Psoas muscle (tissue), 8 donors: ENCODE measurements around the gene ESRP2. TPM values are rescaled to one million over a fixed set of nuclear protein-coding genes. Genes with fewer than 3 reads are reported as not detected.
A peak's percentile ranks its signal among the peaks of the same experiment; 100 is the strongest.

Source experiments
- ATAC-seq, 4 donors: fragments of 200-7000 bp; cut with Tn5 transposase; one replicate each; pipeline ENCODE4 v1.9.1; 2020; ENCODE audit warnings: moderate library complexity in 3 of 4, mild to moderate bottlenecking in 2 of 4
- DNase-seq, 2 donors: peaks; one replicate each; pipeline ENCODE4 v3.0.0-alpha.2; 2020
- H3K27ac ChIP-seq: fragments of 200-600 bp; one replicate; pipeline ENCODE4 v1.8.0; 2022
- H3K27me3 ChIP-seq, 3 donors: fragments of 200-600 bp in 1 of 3; one replicate each; pipeline versions ENCODE4 v1.6.1 to v1.8.0; 2013 to 2022; ENCODE audit warnings: low read length in 2 of 3, mild to moderate bottlenecking in 2 of 3, moderate library complexity in 1 of 3; ENCODE audit not compliant: insufficient read depth in 3 of 3
- H3K36me3 ChIP-seq, 2 donors: fragments of 200-600 bp in 1 of 2; one replicate each; pipeline versions ENCODE4 v1.6.1 to v1.8.0; 2013 to 2022; ENCODE audit warnings: low read depth in 1 of 2, mild to moderate bottlenecking in 1 of 2, moderate library complexity in 1 of 2; ENCODE audit not compliant: insufficient read depth in 1 of 2
- H3K4me1 ChIP-seq: fragments of 200-600 bp; one replicate; pipeline ENCODE4 v1.8.0; 2022
- H3K4me3 ChIP-seq: fragments of 200-600 bp; one replicate; pipeline ENCODE4 v1.8.0; 2022; ENCODE audit warnings: mild to moderate bottlenecking
- H3K9me3 ChIP-seq: fragments of 200-600 bp; one replicate; pipeline ENCODE4 v1.8.0; 2022
- CTCF ChIP-seq: fragments of 200-600 bp; IDR thresholded peaks from one replicate; pipeline ENCODE4 v1.8.0; 2022; ENCODE audit warnings: antibody characterized with exemption
- WGBS, 3 donors: extraction: QIAGEN DNeasy Blood & Tissue Kit; methylation state at CpG; one replicate each; pipeline versions ENCODE4 v1.1.6 to v1.1.7; 2013; 5-methylcytosine and 5-hydroxymethylcytosine counted together
- intact Hi-C, 2 donors: fragments of 100-400 bp; cut with DNase I; formaldehyde crosslinking; loops; one replicate each; pipeline versions ENCODE4 v1.11.0 to v1.14.2; 2022
- polyA plus RNA-seq, 3 donors: library from polyadenylated mRNA; stranded (reverse); fragments of 200-250 nt; gene quantifications; one replicate each; pipeline ENCODE4 v1.2.3, GENCODE V29; 2013
- total RNA-seq, 4 donors: library from RNA; stranded (reverse); fragmentation: NEBNext Ultra II Directional in 2 of 4; extraction: Animal tissue kit (Norgen Biotek cat#: 25700) in 2 of 4; gene quantifications; one replicate each; pipeline versions ENCODE4 v1.2.1 to v1.2.4, GENCODE V29; 2021 to 2023
- donor health status: healthy with polysubstance abuse.
- donor health status: DM: no; HTN: no; CAD: no; lungs with moderate emphysema.
- donor health status: Bipolar disorder and iron deficiency.
- donor health status: healthy.
- donor health status: DM: yes; HTN: yes; CAD: no.
- donor health status: DM: no; HTN: no; CAD: no.
- donor health status: DM: no; HTN: no; CAD: no.
- donor health status: DM: yes; HTN: yes; CAD: no.

ESRP2 gene
- total and polyA plus RNA-seq, 7 donors = 0.03 to 0.08 (median 0.05) TPM; not detected in 4

DNA sequence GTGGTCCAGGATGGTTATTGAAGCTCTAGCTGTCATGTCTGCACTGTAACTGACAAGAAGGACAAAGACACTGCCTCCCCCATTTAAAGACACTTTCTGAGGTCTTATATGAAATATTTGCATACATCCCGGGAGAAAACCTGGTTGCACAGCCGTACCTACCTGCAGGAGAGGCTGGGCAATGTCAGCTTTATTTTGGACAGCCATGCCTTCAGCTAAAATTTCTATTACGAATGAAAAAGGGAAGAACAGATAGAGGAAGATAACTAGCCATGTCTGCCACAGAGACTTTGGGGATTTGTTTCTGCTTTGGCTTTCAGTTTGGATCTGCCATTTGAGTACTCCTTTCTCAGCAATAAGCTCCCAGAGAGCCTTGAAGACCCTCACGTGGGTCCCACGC is 47.4 kb upstream of the ESRP2 start:
- Histone ChIP-seq H3K36me3 (peaks cover 0 to 82% of the 10 kb centered on the region in 2 donors), H3K4me1 (peaks cover 93% of the 10 kb centered on the region), H3K27ac (peak overlapping the region; percentile 91), H3K9me3 (no peaks in the 10 kb centered on the region), H3K27me3 (no peaks in the 10 kb centered on the region), H3K4me3 (peak overlapping the region; percentile 41)
- ATAC-seq (no peak), DNase-seq (no peak)
- no peak for TF ChIP-seq CTCF
- intact Hi-C loops = no loop called here
- 57 to 77% (median 65%) methylated on average over 5 of the region's 5 CpGs for WGBS, 3 donors

- H3K4me3 ChIP-seq = no peak overlapping the region
- H3K4me1 ChIP-seq = peaks cover 84% of the 10 kb centered on the region
- no peak for TF ChIP-seq CTCF
- H3K36me3 ChIP-seq = peaks cover 0 to 80% of the 10 kb centered on the region in 2 donors
- peak overlapping the region; percentile 91 for H3K27ac ChIP-seq
- intact Hi-C loops = no loop called here
- ATAC-seq (peak in 1 of 4 donors; percentile 1), DNase-seq (no peak)
- no peaks in the 10 kb centered on the region for H3K27me3 ChIP-seq
- no peaks in the 10 kb centered on the region for H3K9me3 ChIP-seq
- 70 to 94% (median 88%) methylated on average over 4 of the region's 4 CpGs for WGBS, 3 donors
Observed at GRCh38 chr16:68282064-68282452, 46.1 kb upstream of the ESRP2 start.

- no peak for DNase-seq
- peaks cover 0 to 78% of the 10 kb centered on the region in 2 donors for H3K36me3 ChIP-seq
- H3K27me3 ChIP-seq = no peaks in the 10 kb centered on the region
- 80 to 88% (median 85%) methylated on average over 4 of the region's 4 CpGs for WGBS, 3 donors
- peaks cover 84% of the 10 kb centered on the region for H3K4me1 ChIP-seq
- ATAC-seq = peak in 2 of 4 donors; percentile 9 to 21
- peak overlapping the region; percentile 91 for H3K27ac ChIP-seq
- H3K4me3 ChIP-seq = peak overlapping the region; percentile 15
- TF ChIP-seq CTCF = no peak
- intact Hi-C loops = no loop called here
- H3K9me3 ChIP-seq = no peaks in the 10 kb centered on the region
Observed at GRCh38 chr16:68281368-68282063, 45.6 kb upstream of the ESRP2 start.

GRCh38 chr16:68279726-68280558 is 44.0 kb upstream of the ESRP2 start:
- WGBS, 3 donors = 68 to 91% (median 86%) methylated on average over 13 of the region's 13 CpGs
- Histone ChIP-seq H3K27ac (peak overlapping the region; percentile 91), H3K4me3 (no peak overlapping the region), H3K36me3 (peaks cover 0 to 74% of the 10 kb centered on the region in 2 donors), H3K4me1 (peaks cover 82% of the 10 kb centered on the region), H3K27me3 (no peaks in the 10 kb centered on the region), H3K9me3 (no peaks in the 10 kb centered on the region)
- intact Hi-C loops = no loop called here
- no peak for TF ChIP-seq CTCF
- DNase-seq = no peak
- peak in 1 of 4 donors; percentile 16 for ATAC-seq
